NB4 (cell line): Measurements from ENCODE around the gene CTAGE15.
"Not testable (repeated sequence)": the region's sequence is repeated elsewhere in the genome, so short reads cannot be mapped to it uniquely, and the experiment has no call there.

Source experiments
- POLR2A ChIP-seq: IDR thresholded peaks from 2 replicates; pipeline ENCODE4 v1.6.1; 2011; ENCODE audit warnings: mild to moderate bottlenecking; ENCODE audit not compliant: insufficient read length; ENCODE audit errors: extremely low read depth
- TF ChIP-seq, protein P1 (sequence below): IDR thresholded peaks from one replicate; pipeline ENCODE4 v1.5.1; 2012; ENCODE audit warnings: low read depth, low read length

- TF ChIP-seq, protein P1, sequence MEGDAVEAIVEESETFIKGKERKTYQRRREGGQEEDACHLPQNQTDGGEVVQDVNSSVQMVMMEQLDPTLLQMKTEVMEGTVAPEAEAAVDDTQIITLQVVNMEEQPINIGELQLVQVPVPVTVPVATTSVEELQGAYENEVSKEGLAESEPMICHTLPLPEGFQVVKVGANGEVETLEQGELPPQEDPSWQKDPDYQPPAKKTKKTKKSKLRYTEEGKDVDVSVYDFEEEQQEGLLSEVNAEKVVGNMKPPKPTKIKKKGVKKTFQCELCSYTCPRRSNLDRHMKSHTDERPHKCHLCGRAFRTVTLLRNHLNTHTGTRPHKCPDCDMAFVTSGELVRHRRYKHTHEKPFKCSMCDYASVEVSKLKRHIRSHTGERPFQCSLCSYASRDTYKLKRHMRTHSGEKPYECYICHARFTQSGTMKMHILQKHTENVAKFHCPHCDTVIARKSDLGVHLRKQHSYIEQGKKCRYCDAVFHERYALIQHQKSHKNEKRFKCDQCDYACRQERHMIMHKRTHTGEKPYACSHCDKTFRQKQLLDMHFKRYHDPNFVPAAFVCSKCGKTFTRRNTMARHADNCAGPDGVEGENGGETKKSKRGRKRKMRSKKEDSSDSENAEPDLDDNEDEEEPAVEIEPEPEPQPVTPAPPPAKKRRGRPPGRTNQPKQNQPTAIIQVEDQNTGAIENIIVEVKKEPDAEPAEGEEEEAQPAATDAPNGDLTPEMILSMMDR: not testable (repeated sequence)
- TF ChIP-seq POLR2A: not testable (repeated sequence)
Measured at GRCh38 chr7:143563306-143563705, 8.3 kb upstream of the CTAGE15 start.
